Endometrium (tissue), 2 donors: ENCODE results near the gene FSTL1.

Experiments used
- FAIRE-seq: peaks from 2 replicates; lab custom pipeline; 2012; peaks lifted over from hg19 to GRCh38; lab: Jason Lieb, UNC
- donor health status: control.
- donor health status: control.

Gene FSTL1

GRCh38 chr3:120450600-120451271 is at the start of gene FSTL1:
FSTL1 (minus strand) TSS chr3:120450992; CDS start chr3:120450746, 246 bp downstream.
- no peak for FAIRE-seq

- peak; percentile 82 for FAIRE-seq
Observed at GRCh38 chr3:120498556-120499346, 48.0 kb upstream of the FSTL1 start.

- no peak for FAIRE-seq
Observed at GRCh38 chr3:120497818-120498217, 47.0 kb upstream of the FSTL1 start.

GRCh38 chr3:120497336-120497735 is 46.5 kb upstream of the FSTL1 start:
- FAIRE-seq: no peak

GRCh38 chr3:120496278-120497002 is 45.6 kb upstream of the FSTL1 start:
- FAIRE-seq: no peak

GRCh38 chr3:120495809-120496208 is 45.0 kb upstream of the FSTL1 start:
- no peak for FAIRE-seq

GRCh38 chr3:120492103-120492502 is 41.3 kb upstream of the FSTL1 start:
- FAIRE-seq: no peak

GRCh38 chr3:120489421-120489820 is 38.6 kb upstream of the FSTL1 start:
- no peak for FAIRE-seq

GRCh38 chr3:120488296-120488695 is 37.5 kb upstream of the FSTL1 start:
- no peak for FAIRE-seq

GRCh38 chr3:120487191-120487650 is 36.4 kb upstream of the FSTL1 start:
- FAIRE-seq: no peak

GRCh38 chr3:120481081-120481480 is 30.3 kb upstream of the FSTL1 start:
- no peak for FAIRE-seq

GRCh38 chr3:120477781-120478180 is 27.0 kb upstream of the FSTL1 start:
- no peak for FAIRE-seq

- no peak for FAIRE-seq
Observed at GRCh38 chr3:120475722-120476377, 25.1 kb upstream of the FSTL1 start.

GRCh38 chr3:120473896-120474675 is 23.3 kb upstream of the FSTL1 start:
- FAIRE-seq: no peak

- no peak for FAIRE-seq
Observed at GRCh38 chr3:120473389-120473788, 22.6 kb upstream of the FSTL1 start.

GRCh38 chr3:120472121-120472844 is 21.5 kb upstream of the FSTL1 start:
- no peak for FAIRE-seq

GRCh38 chr3:120471643-120472042 is 20.9 kb upstream of the FSTL1 start:
- no peak for FAIRE-seq

- FAIRE-seq: no peak
Observed at GRCh38 chr3:120470870-120471269, 20.1 kb upstream of the FSTL1 start.

- no peak for FAIRE-seq
Observed at GRCh38 chr3:120469882-120470301, 19.1 kb upstream of the FSTL1 start.

- no peak for FAIRE-seq
Observed at GRCh38 chr3:120469440-120469839, 18.6 kb upstream of the FSTL1 start.
